IMR-90 (cell line): ENCODE data around the gene GSTT2B. TPM values are rescaled to one million over a fixed set of nuclear protein-coding genes. Genes with fewer than 3 reads are reported as not detected.
"Not testable (repeated sequence)": the region's sequence is repeated elsewhere in the genome, so short reads cannot be mapped to it uniquely, and the experiment has no call there.

Experiments
- ATAC-seq: fragments of 200-7000 bp; cut with Tn5 transposase; 2 replicates; pipeline ENCODE4 v1.9.1; 2020; ENCODE audit warnings: low read depth, mild to moderate bottlenecking, moderate library complexity
- BruUV-seq: library from RNA; stranded (reverse); fragments of 400-500 nt; replicated peaks from 2 replicates; lab custom pipeline; 2021; lab: Mats Ljungman, UMichigan
- CTCF ChIA-PET: fragments of 300-600 bp; formaldehyde crosslinking; extraction: SDS; loops from one replicate; lab custom pipeline; 2021; ENCODE audit warnings: antibody characterized with exemption; lab: Yijun Ruan, JAX
- POLR2A ChIA-PET: fragments of 300-600 bp; sonication (Branson Sonifier 250); formaldehyde crosslinking; loops from one replicate; lab custom pipeline; 2022; ENCODE audit warnings: antibody characterized with exemption; ENCODE audit not compliant: unreplicated experiment; lab: Charles Lee
- DNase-seq: peaks from one replicate; pipeline ENCODE4 v3.0.0; 2013
- H2AFZ ChIP-seq: replicated peaks from 2 replicates; pipeline ENCODE3; 2013; ENCODE audit warnings: low read length, mild to moderate bottlenecking; ENCODE audit not compliant: poor library complexity
- H2AK5ac ChIP-seq: 2 replicates; pipeline ENCODE4 v1.6.1; 2013; ENCODE audit warnings: low read depth, low read length, inconsistent platforms
- H2AK9ac ChIP-seq: replicated peaks from 2 replicates; pipeline ENCODE3; 2013; ENCODE audit warnings: mild to moderate bottlenecking, low read depth, low read length, moderate library complexity; ENCODE audit not compliant: poor library complexity
- H2BK120ac ChIP-seq: 2 replicates; pipeline ENCODE4 v1.6.1; 2013; ENCODE audit warnings: low read depth, low read length, inconsistent platforms
- H2BK15ac ChIP-seq: 3 replicates; pipeline ENCODE4 v1.6.1; 2013; ENCODE audit warnings: low read depth, low read length, inconsistent platforms
- H2BK20ac ChIP-seq: 2 replicates; pipeline ENCODE4 v1.6.1; 2013; ENCODE audit warnings: low read depth, mild to moderate bottlenecking, inconsistent platforms, low read length, moderate library complexity
- H2BK5ac ChIP-seq: 2 replicates; pipeline ENCODE4 v1.6.1; 2013; ENCODE audit warnings: mild to moderate bottlenecking, low read depth, low read length, inconsistent platforms; ENCODE audit not compliant: poor library complexity, severe bottlenecking
- H3K14ac ChIP-seq: replicated peaks from 2 replicates; pipeline ENCODE4 v1.6.1; 2013; ENCODE audit warnings: low read depth, low read length, inconsistent platforms
- H3K18ac ChIP-seq: 2 replicates; pipeline ENCODE4 v1.6.1; 2013; ENCODE audit warnings: low read depth, low read length, control low read depth
- H3K23ac ChIP-seq: 2 replicates; pipeline ENCODE4 v1.6.1; 2013; ENCODE audit warnings: low read depth, low read length, inconsistent platforms
- H3K27ac ChIP-seq: 2 replicates; pipeline ENCODE4 v1.5.1; 2013; ENCODE audit warnings: mild to moderate bottlenecking, control low read depth, low read length; ENCODE audit not compliant: insufficient read depth
- H3K27me3 ChIP-seq: 2 replicates; pipeline ENCODE4 v1.6.1; 2013; ENCODE audit warnings: low read length; ENCODE audit not compliant: control insufficient read depth, insufficient read depth
- H3K36me3 ChIP-seq: 2 replicates; pipeline ENCODE4 v1.6.1; 2013; ENCODE audit warnings: low read length, mixed read lengths; ENCODE audit not compliant: control insufficient read depth, insufficient read depth
- H3K4ac ChIP-seq: 2 replicates; pipeline ENCODE4 v1.6.1; 2013; ENCODE audit warnings: low read depth, low read length, inconsistent platforms
- H3K4me1 ChIP-seq: 2 replicates; pipeline ENCODE4 v1.6.1; 2013; ENCODE audit warnings: low read length, mixed read lengths; ENCODE audit not compliant: control insufficient read depth, insufficient read depth
- H3K4me2 ChIP-seq: 2 replicates; pipeline ENCODE4 v1.6.1; 2013; ENCODE audit warnings: low read depth, mild to moderate bottlenecking, control low read depth, low read length, moderate library complexity
- H3K4me3 ChIP-seq: 2 replicates; pipeline ENCODE4 v1.5.1; 2013; ENCODE audit warnings: low read depth, mild to moderate bottlenecking, control low read depth, low read length, moderate library complexity; ENCODE audit not compliant: insufficient read depth
- H3K56ac ChIP-seq: 2 replicates; pipeline ENCODE4 v1.6.1; 2013; ENCODE audit warnings: low read length, inconsistent platforms; ENCODE audit not compliant: insufficient read depth; ENCODE audit errors: extremely low read depth
- H3K79me1 ChIP-seq, 2 experiments: 2 replicates each; pipeline ENCODE4 v1.6.1; 2013; ENCODE audit warnings: low read length in 2 of 2, inconsistent platforms in 1 of 2, low read depth in 1 of 2
- H3K9ac ChIP-seq: 2 replicates; pipeline ENCODE4 v1.6.1; 2013; ENCODE audit warnings: low read depth, low read length, control low read depth
- H3K9me1 ChIP-seq: 2 replicates; pipeline ENCODE4 v1.6.1; 2013; ENCODE audit warnings: low read length, inconsistent platforms; ENCODE audit not compliant: insufficient read depth
- H3K9me3 ChIP-seq: 2 replicates; pipeline ENCODE4 v1.6.1; 2013; ENCODE audit warnings: low read length; ENCODE audit not compliant: control insufficient read depth, insufficient read depth
- H4K20me1 ChIP-seq: 2 replicates; pipeline ENCODE4 v1.6.1; 2013; ENCODE audit warnings: low read length, inconsistent platforms; ENCODE audit not compliant: insufficient read depth
- H4K5ac ChIP-seq: 2 replicates; pipeline ENCODE4 v1.6.1; 2013; ENCODE audit warnings: mild to moderate bottlenecking, low read depth, low read length, control low read depth
- H4K8ac ChIP-seq, 2 experiments: 2 replicates each; pipeline ENCODE4 v1.6.1; 2013; ENCODE audit warnings: low read depth in 2 of 2, low read length in 2 of 2, control low read depth in 1 of 2, inconsistent platforms in 1 of 2
- H4K91ac ChIP-seq: 2 replicates; pipeline ENCODE4 v1.6.1; 2013; ENCODE audit warnings: low read depth, low read length, inconsistent platforms; ENCODE audit not compliant: insufficient read depth
- WGBS, 2 experiments: methylation state at CpG; one replicate each; pipeline versions ENCODE4 v1.1.5 to v1.1.7; 2013; ENCODE audit warnings: missing lambda C conversion rate in 2 of 2; ENCODE audit not compliant: insufficient read length in 1 of 2; ENCODE audit errors: extremely low coverage in 2 of 2; 5-methylcytosine and 5-hydroxymethylcytosine counted together
- dilution Hi-C: fragments of 300-500 bp; cut with HindIII; formaldehyde crosslinking; loops from one replicate; pipeline ENCODE4 v1.14.3; 2018; ENCODE audit warnings: low sequenced_read_pairs; ENCODE audit not compliant: unreplicated experiment
- in situ Hi-C: fragments of 300-500 bp; cut with MboI; formaldehyde crosslinking; loops from 3 replicates; pipeline ENCODE4 v1.14.3; 2019; ENCODE audit warnings: low sequenced_read_pairs, inconsistent platforms, mixed read lengths
- intact Hi-C: fragments of 100-400 bp; cut with micrococcal nuclease; formaldehyde crosslinking; loops from 2 replicates; pipeline ENCODE4 v1.10.0; 2022
- polyA plus RNA-seq, 3 experiments: library from polyadenylated mRNA; depleted of rRNA; stranded (reverse); fragments of >200 nt; gene quantifications; 2 replicates each; pipeline ENCODE4 v1.2.3, GENCODE V29; 2012; ENCODE audit warnings: low replicate concordance in 1 of 3
- total RNA-seq: library from RNA; depleted of rRNA; stranded (reverse); fragments of >200 nt; gene quantifications from 2 replicates; pipeline ENCODE4 v1.2.3, GENCODE V29; 2012

The GSTT2B gene
- total and polyA plus RNA-seq, 2 of the 4 experiments (the other 2 are of a cell fraction): 15.1 to 77.0 TPM

DNA sequence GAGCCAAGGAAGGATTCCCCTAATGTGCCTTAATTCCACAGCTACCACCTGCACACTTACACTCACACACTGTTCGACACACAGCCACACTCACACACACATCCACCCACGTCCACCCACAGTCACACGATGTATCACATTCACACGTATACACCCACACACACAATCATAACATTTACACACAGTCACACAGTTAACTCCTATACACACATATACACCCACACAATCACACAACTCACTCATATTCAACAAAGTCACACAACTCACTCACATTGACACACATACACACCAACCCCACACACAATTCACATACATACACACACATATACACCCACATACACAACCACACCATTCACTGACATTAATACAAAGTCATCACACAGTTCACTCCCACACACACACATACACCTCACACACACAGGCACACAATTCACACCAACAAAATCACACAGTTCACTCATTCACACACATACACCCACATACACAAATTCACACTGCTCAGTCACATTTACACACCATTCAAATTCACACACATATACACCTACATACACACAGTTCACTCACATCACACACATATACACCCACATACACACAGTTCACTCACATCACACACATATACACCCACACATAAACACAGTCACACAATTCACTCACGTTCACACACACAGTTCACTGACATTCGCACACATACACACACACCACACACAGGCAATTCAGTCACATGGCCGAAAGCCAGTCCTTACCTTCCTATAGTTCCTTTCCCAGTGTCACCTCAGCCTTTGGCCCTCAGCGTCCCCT lies 6.6 kb downstream of the GSTT2B start:
- POLR2A ChIA-PET, H4K91ac ChIP-seq, H2AK9ac ChIP-seq, H3K4me1 ChIP-seq, CTCF ChIA-PET, H2BK20ac ChIP-seq, H3K14ac ChIP-seq, BruUV-seq, H2BK120ac ChIP-seq, H3K23ac ChIP-seq, H3K27ac ChIP-seq, H2AK5ac ChIP-seq, H3K9me3 ChIP-seq, H3K9ac ChIP-seq, H2BK15ac ChIP-seq, H3K18ac ChIP-seq, H4K5ac ChIP-seq, H3K79me1 ChIP-seq, H3K4me3 ChIP-seq, H3K4me2 ChIP-seq, H3K9me1 ChIP-seq, H4K8ac ChIP-seq, dilution Hi-C loops, ATAC-seq, H3K56ac ChIP-seq, H3K4ac ChIP-seq, H4K20me1 ChIP-seq, in situ Hi-C loops, DNase-seq, H2AFZ ChIP-seq, H3K27me3 ChIP-seq, H3K36me3 ChIP-seq: not testable (repeated sequence)
- intact Hi-C loops: loop anchor here (10.0 kb wide), 3 partner anchors 90 to 410 kb away; partner anchors contain the start of gene MMP11
- peak overlapping the region; percentile 33 for H2BK5ac ChIP-seq
- WGBS, 2 experiments: 80% methylated on average over 4 of the region's 8 CpGs; no CpG with 5 or more reads in 1 of the 2 experiments

DNA sequence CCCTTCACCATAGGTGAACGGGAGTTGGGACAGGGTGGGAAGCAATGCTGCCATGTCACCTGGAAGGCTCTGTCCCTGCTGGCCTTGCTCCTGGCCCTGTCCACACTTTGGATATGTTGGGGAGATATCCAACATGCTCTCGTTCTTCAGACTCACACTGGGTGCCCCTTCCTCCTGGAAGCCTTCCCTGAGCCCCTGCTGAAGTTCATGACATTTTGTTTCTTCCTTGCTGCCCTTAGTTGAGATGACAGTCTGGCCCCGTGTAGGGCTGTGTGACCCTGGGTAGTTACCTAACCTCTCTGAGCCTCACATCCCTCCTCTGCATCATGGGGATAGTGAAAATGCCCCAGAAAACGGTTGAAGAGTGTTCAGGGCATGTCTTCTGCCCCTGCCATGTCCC lies 7.5 kb downstream of the GSTT2B start:
- H3K4me1 ChIP-seq, H2AK5ac ChIP-seq, H3K14ac ChIP-seq, H3K4ac ChIP-seq, H3K27me3 ChIP-seq, H3K23ac ChIP-seq, dilution Hi-C loops, H2BK20ac ChIP-seq, H4K5ac ChIP-seq, H2BK15ac ChIP-seq, in situ Hi-C loops, H4K91ac ChIP-seq, H3K79me1 ChIP-seq, H4K8ac ChIP-seq, POLR2A ChIA-PET, H2AFZ ChIP-seq, H3K9me3 ChIP-seq, H3K4me3 ChIP-seq, ATAC-seq, H2BK5ac ChIP-seq, H3K56ac ChIP-seq, DNase-seq, BruUV-seq, H3K9me1 ChIP-seq, H2AK9ac ChIP-seq, H2BK120ac ChIP-seq, H4K20me1 ChIP-seq, H3K27ac ChIP-seq, H3K9ac ChIP-seq, CTCF ChIA-PET, H3K36me3 ChIP-seq, H3K4me2 ChIP-seq, H3K18ac ChIP-seq: not testable (repeated sequence)
- intact Hi-C loops: loop anchor here (10.0 kb wide), 3 partner anchors 89 to 409 kb away; partner anchors contain the start of gene MMP11
- WGBS, 2 experiments: no CpG with 5 or more reads among the region's 4 CpGs
